HAP-1 (cell line): ENCODE results near the gene CSTB.

Source experiments
- DNase-seq, 2 experiments: peaks; one replicate each; pipeline ENCODE4 v3.0.0-alpha.2; 2016 to 2020; ENCODE audit warnings: low spot score in 2 of 2
- H3K27me3 ChIP-seq: fragments of 250-450 bp; sonication (Bioruptor Pico); 2 replicates; pipeline ENCODE4 v1.5.1; 2020; ENCODE audit warnings: low read depth, mild to moderate bottlenecking, moderate library complexity
- H3K36me3 ChIP-seq: fragments of 250-450 bp; sonication (Bioruptor Pico); replicated peaks from 2 replicates; pipeline ENCODE4 v1.5.1; 2020; ENCODE audit warnings: mild to moderate bottlenecking
- H3K4me1 ChIP-seq: fragments of 250-450 bp; sonication (Bioruptor Pico); 2 replicates; pipeline ENCODE4 v1.5.1; 2020; ENCODE audit warnings: mild to moderate bottlenecking
- H3K4me3 ChIP-seq: fragments of 250-450 bp; sonication (Bioruptor Pico); 2 replicates; pipeline ENCODE4 v1.5.1; 2020; ENCODE audit warnings: mild to moderate bottlenecking, moderate library complexity
- H3K9me3 ChIP-seq: fragments of 250-450 bp; sonication (Bioruptor Pico); 2 replicates; pipeline ENCODE4 v1.5.1; 2020; ENCODE audit warnings: mild to moderate bottlenecking, moderate library complexity
- in situ Hi-C: fragments of 300-500 bp; cut with MboI; formaldehyde crosslinking; loops from 3 replicates; pipeline ENCODE4 v1.14.3; 2020; ENCODE audit warnings: low sequenced_read_pairs, inconsistent platforms, mixed read lengths

CSTB gene

GRCh38 chr21:43775190-43775589 lies 918 bp downstream of the CSTB start:
- H3K27me3 ChIP-seq: no peaks in the 10 kb centered on the region
- no peaks in the 10 kb centered on the region for H3K9me3 ChIP-seq
- peak overlapping the region; percentile 58 for H3K4me3 ChIP-seq
- in situ Hi-C loops: loop anchor here (10.0 kb wide), 1 partner anchor 50 kb away; no protein-coding TSS in a partner anchor
- 0 out of 2 replicates have a peak, but pooled peaks cover 3% of the 10 kb centered on the region for H3K4me1 ChIP-seq
- peaks cover 19% of the 10 kb centered on the region for H3K36me3 ChIP-seq
- DNase-seq: no peak

DNA sequence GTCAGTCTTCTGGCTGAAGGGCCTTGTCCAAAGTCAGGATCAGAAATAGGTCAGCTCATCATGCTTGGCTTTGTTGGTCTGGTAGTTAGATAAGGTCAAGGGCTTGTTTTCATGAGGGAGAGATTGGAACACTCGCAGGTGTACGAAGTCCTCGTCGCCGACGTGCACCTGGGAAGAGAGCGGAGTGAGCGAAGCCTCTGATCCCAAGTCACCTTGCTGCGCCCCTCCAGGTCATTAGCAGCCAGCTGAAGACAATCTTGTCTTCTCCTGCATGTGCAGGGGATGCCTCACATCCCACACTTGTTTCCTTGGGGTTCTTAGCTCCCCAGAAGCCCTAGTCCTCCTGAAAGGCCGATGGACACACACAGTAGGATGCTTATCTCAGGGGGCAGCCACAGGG lies 1.9 kb downstream of the CSTB start:
- Histone ChIP-seq H3K36me3 (peaks cover 19% of the 10 kb centered on the region), H3K4me3 (no peak overlapping the region), H3K27me3 (no peaks in the 10 kb centered on the region), H3K9me3 (no peaks in the 10 kb centered on the region), H3K4me1 (0 out of 2 replicates have a peak, but pooled peaks cover 3% of the 10 kb centered on the region)
- DNase-seq: no peak
- in situ Hi-C loops: loop anchor here (10.0 kb wide), 1 partner anchor 49 kb away; no protein-coding TSS in a partner anchor

DNA sequence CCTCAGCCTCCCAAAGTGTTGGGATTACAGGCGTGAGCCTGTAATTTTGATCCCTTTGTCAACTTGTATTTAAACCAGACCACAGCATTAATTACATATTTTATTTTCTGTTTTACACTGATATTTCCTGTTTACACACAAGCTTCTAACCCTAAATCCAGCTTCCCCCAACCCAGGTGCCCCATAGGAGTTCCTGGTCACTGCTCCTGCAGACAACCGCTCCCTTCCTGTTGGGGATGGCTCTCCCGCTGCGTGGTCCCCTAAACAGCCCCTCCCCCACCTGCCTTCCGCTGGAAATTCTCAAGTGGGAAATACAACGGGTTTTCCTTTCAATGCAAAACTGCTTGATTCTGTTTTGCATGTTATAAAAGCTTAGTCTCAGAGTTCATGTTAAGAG lies 3.7 kb downstream of the CSTB start:
- peaks cover 19% of the 10 kb centered on the region for H3K36me3 ChIP-seq
- H3K4me1 ChIP-seq: peaks cover 7% of the 10 kb centered on the region; the same call in 1 of the 2 replicates
- no peak for DNase-seq
- in situ Hi-C loops: loop anchor here (10.0 kb wide), 1 partner anchor 48 kb away; no protein-coding TSS in a partner anchor
- H3K27me3 ChIP-seq: no peaks in the 10 kb centered on the region
- no peak overlapping the region for H3K4me3 ChIP-seq
- H3K9me3 ChIP-seq: no peaks in the 10 kb centered on the region

- no peak overlapping the region for H3K4me3 ChIP-seq
- no peaks in the 10 kb centered on the region for H3K27me3 ChIP-seq
- no peak for DNase-seq
- peaks cover 7% of the 10 kb centered on the region; the same call in 1 of the 2 replicates for H3K4me1 ChIP-seq
- H3K36me3 ChIP-seq: peaks cover 19% of the 10 kb centered on the region
- in situ Hi-C loops: loop anchor here (10.0 kb wide), 1 partner anchor 47 kb away; no protein-coding TSS in a partner anchor
- H3K9me3 ChIP-seq: no peaks in the 10 kb centered on the region
These were observed 4.2 kb downstream of the CSTB start for GRCh38 chr21:43771698-43772424.

- in situ Hi-C loops: loop anchor here (10.0 kb wide), 1 partner anchor 46 kb away; no protein-coding TSS in a partner anchor
- no peak for DNase-seq
- Histone ChIP-seq H3K4me1 (peaks cover 7% of the 10 kb centered on the region; the same call in 1 of the 2 replicates), H3K27me3 (no peaks in the 10 kb centered on the region), H3K4me3 (no peak overlapping the region), H3K9me3 (no peaks in the 10 kb centered on the region), H3K36me3 (peaks cover 19% of the 10 kb centered on the region)
These were observed 4.9 kb downstream of the CSTB start for GRCh38 chr21:43771199-43771675.

DNA sequence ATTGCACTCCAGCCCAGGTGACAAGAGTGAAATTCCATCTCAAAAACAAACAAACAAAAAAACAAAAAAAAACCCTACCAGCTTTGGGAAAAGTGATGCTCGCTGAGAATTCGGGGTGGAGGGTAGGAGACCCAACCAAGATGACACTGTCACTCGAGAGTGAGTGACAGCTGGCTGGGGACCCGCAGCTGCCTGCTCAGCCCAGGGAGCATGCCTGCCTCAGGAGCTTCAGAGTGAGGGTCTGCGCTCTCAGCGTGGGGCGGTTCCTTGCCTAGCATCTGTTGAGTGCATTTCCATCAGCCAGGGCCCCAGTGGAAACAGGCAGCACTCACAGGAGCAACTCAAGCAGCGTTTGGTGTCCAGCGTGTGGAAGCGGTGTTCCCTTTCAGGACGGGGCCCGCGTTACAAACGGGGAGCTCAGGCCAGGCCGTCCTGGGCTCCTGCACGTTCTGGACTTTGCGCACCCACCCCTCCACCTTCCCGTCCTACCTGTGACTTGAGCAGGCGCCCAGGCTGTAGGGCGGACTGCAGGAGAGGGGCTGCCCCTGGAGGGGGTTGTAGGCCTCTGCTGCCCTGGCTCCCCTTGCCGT lies 5.9 kb downstream of the CSTB start:
- in situ Hi-C loops: loop anchor here (10.0 kb wide), 1 partner anchor 45 kb away; no protein-coding TSS in a partner anchor
- no peak for DNase-seq
- peaks cover 4% of the 10 kb centered on the region; the same call in 1 of the 2 replicates for H3K4me1 ChIP-seq
- no peaks in the 10 kb centered on the region for H3K27me3 ChIP-seq
- no peak overlapping the region for H3K4me3 ChIP-seq
- peaks cover 19% of the 10 kb centered on the region for H3K36me3 ChIP-seq
- no peaks in the 10 kb centered on the region for H3K9me3 ChIP-seq

- Histone ChIP-seq H3K27me3 (no peaks in the 10 kb centered on the region), H3K36me3 (peaks cover 17% of the 10 kb centered on the region), H3K4me1 (peaks cover 4% of the 10 kb centered on the region; the same call in 1 of the 2 replicates), H3K9me3 (no peaks in the 10 kb centered on the region), H3K4me3 (no peak overlapping the region)
- DNase-seq: no peak
- in situ Hi-C loops: no loop called here
These were observed 6.7 kb downstream of the CSTB start for GRCh38 chr21:43769325-43769958.

- H3K4me3 ChIP-seq: no peak overlapping the region
- H3K36me3 ChIP-seq: peaks cover 11% of the 10 kb centered on the region
- peaks cover 4% of the 10 kb centered on the region; the same call in 1 of the 2 replicates for H3K4me1 ChIP-seq
- DNase-seq: no peak
- in situ Hi-C loops: no loop called here
- no peaks in the 10 kb centered on the region for H3K9me3 ChIP-seq
- no peaks in the 10 kb centered on the region for H3K27me3 ChIP-seq
These were observed 7.3 kb downstream of the CSTB start for GRCh38 chr21:43768868-43769167.

DNA sequence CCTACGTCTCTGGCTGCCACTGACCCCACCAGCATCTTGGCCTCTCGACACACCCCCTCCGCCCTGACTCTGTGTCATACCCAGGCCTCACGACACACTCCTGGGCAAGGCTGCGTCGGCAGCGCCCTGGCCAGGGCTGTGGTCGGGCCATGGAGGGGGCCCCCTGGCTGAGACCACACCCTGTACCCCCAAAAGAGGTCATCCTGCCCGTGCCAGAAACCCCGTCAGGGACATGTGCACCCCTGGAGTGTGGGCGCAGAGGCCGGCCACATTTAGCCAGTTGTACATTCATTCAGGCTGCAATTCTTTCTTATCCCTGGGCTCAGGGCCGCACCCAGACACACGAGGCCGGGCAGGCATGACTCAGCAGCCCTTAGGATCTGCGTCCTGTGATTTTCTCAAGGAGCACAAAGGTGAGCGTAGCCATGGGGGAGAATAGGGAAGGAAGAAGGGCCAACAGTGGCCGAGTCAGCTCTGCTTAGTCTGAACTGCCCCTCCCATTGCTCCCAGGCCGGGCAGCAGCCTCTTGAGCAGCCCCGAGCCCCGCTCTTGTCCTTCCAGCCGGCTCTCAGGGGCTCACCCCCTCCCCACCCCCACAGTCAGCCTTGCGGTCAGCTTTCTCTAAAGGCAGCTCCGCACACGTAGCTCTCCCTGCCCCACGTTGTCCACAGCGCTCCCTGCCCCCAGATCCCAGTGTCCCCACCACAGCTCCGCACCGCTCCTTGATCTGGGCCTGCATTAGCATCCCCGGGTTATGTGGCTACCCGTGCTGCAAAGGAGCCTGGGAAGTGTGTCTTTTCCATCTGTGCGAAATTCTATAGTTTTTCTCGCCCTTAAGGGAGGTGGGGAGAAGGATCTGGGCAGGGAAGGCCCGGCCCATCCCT lies 7.9 kb downstream of the CSTB start:
- peaks cover 4% of the 10 kb centered on the region; the same call in 1 of the 2 replicates for H3K4me1 ChIP-seq
- no peaks in the 10 kb centered on the region for H3K9me3 ChIP-seq
- no peaks in the 10 kb centered on the region for H3K27me3 ChIP-seq
- H3K36me3 ChIP-seq: peaks cover 5% of the 10 kb centered on the region
- in situ Hi-C loops: no loop called here
- no peak overlapping the region for H3K4me3 ChIP-seq
- DNase-seq: peak in 1 of 2 experiments; percentile 53

DNA sequence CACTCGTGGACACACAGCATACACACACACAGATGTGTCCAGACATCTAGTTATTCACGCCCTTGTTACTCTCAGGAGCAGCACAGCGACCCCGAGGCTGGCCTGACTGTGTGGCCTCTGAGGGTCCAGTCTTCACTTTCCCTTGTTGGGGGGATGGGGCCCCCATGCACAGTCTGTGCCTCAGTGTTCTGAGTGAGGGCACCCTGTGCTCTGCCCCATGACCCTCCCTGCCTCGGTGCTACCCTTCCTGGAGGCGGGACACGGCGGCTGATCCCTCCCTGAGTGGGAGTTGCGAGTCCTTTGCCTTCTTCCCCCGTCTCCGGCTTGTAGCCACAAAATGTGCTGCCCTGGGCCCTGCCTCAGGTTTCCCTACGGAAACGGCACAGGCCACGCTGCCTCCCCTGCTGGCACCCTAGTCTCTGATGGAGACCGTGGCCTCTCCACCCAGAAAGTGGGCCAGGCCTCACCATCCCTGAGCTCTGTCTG lies 8.6 kb downstream of the CSTB start:
- Histone ChIP-seq H3K9me3 (no peaks in the 10 kb centered on the region), H3K4me3 (no peak overlapping the region), H3K4me1 (peaks cover 4% of the 10 kb centered on the region; the same call in 1 of the 2 replicates), H3K27me3 (no peaks in the 10 kb centered on the region), H3K36me3 (peaks cover 4% of the 10 kb centered on the region; the same call in 1 of the 2 replicates)
- no peak for DNase-seq
- in situ Hi-C loops: no loop called here

- no peaks in the 10 kb centered on the region for H3K9me3 ChIP-seq
- no peaks in the 10 kb centered on the region for H3K27me3 ChIP-seq
- H3K4me1 ChIP-seq: peaks cover 4% of the 10 kb centered on the region; the same call in 1 of the 2 replicates
- DNase-seq: no peak
- no peak overlapping the region for H3K4me3 ChIP-seq
- in situ Hi-C loops: no loop called here
- H3K36me3 ChIP-seq: peaks cover 5% of the 10 kb centered on the region; the same call in 1 of the 2 replicates
These were observed 9.2 kb downstream of the CSTB start for GRCh38 chr21:43766734-43767497.
